Activated CD4-positive, CD25-positive, alpha-beta regulatory T cell (primary cell): Measurements from ENCODE around the gene CWC15.
"Not testable (repeated sequence)": the region's sequence is repeated elsewhere in the genome, so short reads cannot be mapped to it uniquely, and the experiment has no call there.

Experiments
- DNase-seq, 4 experiments: peaks; one replicate each; lab custom pipeline; 2025; lab: John Stamatoyannopoulos, UW

Gene CWC15

GRCh38 chr11:94973099-94973968 lies at the start of gene CWC15, which contains the start of gene KDM4D:
Gene CWC15, minus strand, starts transcription at chr11:94973556. Its CDS starts 1,371 bp downstream, at chr11:94972185.
Gene KDM4D, plus strand, starts transcription at chr11:94973709. Its CDS starts 23,664 bp downstream, at chr11:94997373.
- peak; percentile 87 to 92 (median 90) for DNase-seq

DNA sequence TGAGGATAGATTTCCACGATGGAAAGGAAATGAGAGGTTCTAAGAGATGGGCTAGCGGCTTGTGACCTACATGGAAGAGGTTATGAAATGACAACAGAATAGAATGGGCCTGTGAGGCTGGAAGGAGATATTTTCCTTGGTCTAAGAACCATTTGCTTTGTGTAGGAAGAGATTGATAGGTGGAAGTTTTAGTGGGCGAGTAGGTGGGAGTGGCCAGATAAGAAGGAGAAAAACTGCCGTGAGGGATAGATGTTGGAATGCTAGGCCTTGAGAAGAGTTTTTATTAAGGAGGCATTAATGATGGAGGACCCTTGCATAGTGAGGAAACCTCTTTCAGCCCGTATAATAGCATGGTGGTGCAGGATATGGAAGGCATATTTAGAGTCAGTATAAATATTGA lies 48.1 kb upstream of the CWC15 start:
- not testable (repeated sequence) for DNase-seq

DNA sequence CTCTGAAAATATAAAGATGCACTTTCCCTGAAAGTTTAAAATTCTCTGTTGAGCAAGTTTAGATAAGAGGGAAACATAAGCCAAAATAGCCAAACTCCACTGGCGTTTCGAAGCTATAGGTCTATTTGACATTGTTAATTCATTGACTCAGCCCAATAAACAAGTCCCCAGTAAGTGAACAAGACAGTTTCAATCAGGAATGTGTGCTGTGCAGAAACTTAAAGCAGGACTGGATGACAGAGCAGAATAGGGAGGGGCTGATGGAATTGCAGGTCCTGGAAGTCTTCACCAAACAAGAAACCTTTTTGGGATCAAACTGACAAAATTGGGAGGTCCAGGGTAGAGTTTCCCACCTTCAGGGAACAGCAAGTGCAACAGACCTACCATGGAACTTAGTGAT lies 42.8 kb upstream of the CWC15 start:
- no peak for DNase-seq

- DNase-seq = no peak
Observed at GRCh38 chr11:95014184-95014821, 40.9 kb upstream of the CWC15 start.

DNA sequence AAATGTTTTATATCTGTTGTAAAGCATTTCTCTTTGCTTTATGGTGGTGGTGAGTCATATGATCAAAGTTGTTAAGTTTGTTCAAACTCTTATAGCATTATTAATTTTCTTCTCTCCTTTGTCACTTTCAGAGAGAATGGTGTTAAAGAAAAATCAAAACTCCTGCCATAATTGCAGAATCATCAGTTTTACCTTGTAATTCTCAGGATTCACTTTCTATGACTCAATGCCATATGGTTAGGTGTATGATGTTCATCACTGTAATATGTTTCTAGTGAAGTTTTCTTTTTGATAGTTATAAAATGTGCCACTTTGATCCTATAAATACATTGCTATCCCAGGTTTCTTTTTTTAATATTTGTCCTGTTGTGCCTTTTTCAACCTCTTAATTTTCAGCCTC lies 38.0 kb upstream of the CWC15 start:
- no peak for DNase-seq

GRCh38 chr11:95005642-95006041 lies 32.3 kb upstream of the CWC15 start:
- no peak for DNase-seq

- DNase-seq = no peak
Observed at GRCh38 chr11:95003716-95004115, 30.4 kb upstream of the CWC15 start.

GRCh38 chr11:94998285-94998684 lies 24.9 kb upstream of the CWC15 start:
- DNase-seq = no peak

DNA sequence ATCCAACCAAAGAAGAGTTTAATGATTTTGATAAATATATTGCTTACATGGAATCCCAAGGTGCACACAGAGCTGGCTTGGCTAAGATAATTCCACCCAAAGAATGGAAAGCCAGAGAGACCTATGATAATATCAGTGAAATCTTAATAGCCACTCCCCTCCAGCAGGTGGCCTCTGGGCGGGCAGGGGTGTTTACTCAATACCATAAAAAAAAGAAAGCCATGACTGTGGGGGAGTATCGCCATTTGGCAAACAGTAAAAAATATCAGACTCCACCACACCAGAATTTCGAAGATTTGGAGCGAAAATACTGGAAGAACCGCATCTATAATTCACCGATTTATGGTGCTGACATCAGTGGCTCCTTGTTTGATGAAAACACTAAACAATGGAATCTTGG lies 24.1 kb upstream of the CWC15 start:
- no peak for DNase-seq

GRCh38 chr11:94993400-94993943 lies 20.1 kb upstream of the CWC15 start:
- no peak for DNase-seq

DNA sequence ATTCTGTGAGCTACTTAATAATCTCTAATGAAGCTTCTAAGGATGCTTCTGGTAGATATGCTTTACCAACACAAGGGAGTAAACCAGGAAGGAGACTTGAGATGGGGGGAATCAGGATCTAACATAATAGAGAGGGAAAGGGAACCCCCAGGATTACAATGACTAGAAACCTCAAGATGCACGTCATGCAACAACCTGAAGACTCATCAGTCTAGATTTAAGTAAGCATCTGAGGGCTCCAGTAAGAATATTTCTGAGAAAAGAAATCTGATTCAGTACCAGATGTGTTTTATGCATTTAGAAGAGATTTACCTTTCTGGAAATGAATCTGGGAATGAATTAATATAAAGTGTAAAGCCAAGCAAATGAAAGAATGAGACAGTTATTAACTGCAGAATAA lies 15.4 kb upstream of the CWC15 start:
- DNase-seq = no peak

DNA sequence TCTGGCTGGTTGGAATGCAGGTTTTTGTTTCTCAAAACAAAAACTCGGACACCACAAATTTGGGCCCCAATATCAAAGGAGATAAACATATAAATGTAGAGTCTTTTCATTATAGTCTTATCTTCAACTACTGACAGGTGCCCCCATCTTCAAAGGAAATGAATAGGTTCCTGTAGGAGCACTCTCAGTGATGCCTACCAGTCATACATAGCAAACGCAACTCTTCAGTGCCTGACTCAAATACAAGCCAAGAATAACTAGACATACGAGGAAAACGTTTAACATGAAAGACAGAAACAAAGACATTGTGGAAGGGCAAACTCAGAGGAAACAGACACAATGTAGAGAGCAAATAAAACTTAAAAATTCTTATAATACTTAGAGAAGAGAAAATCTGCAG lies 14.0 kb upstream of the CWC15 start:
- DNase-seq = no peak

GRCh38 chr11:94975599-94975998 lies 2.2 kb upstream of the CWC15 start:
- DNase-seq = no peak

DNA sequence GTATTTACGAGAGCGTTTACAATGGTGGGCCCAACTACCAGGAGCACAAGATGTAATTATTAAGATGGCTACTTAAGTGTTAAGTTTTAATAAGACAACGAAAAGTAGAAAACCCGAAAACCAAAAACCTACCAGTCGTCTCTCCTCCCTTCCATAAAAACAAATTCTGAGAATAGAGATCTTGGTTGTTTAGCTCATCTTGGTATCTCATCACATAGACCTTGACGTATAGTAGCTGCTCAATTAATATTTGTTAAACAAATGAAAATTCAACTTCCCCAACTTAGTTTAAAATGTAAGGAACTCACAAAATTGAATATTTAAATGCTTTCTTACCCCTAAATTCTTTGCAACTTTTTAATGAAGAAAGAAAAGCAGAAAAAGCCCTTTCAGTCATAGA lies 822 bp upstream of the CWC15 start:
- no peak for DNase-seq

- no peak for DNase-seq
Observed at GRCh38 chr11:94972700-94973098, 657 bp downstream of the CWC15 start.

DNA sequence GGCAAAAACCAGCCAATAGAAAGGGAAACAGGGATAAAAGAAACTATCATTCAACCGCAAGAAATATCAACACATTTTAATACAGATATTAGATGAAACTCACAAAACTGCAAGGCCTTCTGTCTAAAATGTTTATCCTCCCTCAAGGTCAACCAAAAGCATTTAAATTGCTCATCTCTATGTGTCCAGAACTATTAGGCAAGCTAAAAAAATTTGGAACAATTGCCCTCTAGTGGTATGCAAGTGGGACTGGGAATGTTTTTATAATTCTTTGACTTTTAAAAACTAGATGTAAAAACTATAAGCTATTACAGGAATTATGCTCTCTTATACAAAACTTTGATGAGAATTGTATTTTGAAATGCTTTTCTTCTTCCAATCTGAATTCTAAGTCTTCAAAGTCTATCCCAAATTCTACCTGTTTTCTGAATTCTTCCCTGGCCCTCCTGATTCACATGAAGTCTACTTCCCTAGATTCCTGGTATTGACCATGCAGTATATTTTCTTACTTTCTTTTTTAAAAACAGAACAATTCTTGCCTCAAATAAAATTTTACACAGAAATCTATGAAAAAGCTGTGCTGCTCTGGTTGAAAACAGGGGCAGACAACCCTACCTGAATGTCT lies 4.9 kb downstream of the CWC15 start:
- DNase-seq = no peak

DNA sequence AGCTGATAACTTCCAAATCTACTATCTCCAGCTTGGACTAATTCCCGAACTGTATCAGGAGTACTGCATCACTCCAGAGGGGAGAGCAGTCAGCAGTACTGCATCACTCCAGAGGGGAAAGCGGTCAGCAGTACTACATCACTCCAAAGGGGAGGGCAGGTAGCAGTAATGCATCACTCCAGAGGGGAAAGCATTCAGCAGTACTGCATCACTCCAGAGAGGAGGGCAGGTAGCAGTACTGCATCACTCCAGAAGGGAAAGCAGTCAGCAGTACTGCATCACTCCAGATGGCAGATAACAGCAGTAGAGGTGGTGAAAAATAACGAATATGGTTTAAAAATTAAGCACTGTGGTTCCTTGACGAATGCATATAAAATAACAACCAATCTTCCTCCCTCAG lies 8.4 kb downstream of the CWC15 start:
- DNase-seq = no peak

GRCh38 chr11:94961255-94961654 lies 12.1 kb downstream of the CWC15 start:
- DNase-seq = no peak

DNA sequence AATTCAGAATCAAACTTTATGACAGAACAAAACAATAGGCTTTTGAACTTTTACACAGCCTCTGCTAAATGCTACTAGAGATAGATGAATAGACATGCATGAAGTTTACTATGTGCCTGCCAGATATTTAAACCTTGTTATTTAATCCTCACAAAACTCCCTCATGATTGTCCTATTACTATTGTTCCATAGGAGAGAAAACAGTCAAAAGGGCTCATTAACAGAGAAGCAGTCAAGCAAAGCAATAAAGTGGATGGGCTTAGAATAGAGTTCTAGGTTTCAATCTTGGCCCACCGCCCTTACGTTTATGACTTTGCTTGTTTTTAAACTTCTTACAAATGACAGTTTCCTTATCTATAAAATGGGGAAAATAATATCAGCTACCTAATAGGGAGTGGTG lies 12.9 kb downstream of the CWC15 start:
- DNase-seq = no peak

DNA sequence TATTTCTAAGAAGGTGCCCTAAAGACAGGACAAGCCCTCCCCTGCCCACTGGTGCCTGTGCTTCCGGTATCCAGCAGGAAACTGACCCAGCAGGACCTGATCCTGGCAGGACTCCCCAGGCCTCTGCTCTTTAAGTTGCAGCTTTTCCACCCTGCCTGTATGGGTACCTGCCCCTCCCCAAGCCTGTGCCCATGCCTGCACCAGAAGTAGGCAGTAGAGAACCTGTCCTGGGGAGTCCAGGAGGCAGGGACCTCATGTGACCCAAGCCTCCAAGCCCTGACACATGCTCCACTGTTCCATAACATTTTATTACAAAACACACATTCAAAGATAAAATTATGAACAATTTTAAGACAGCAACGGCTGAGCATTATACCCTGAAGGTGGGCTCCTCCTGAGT lies 14.2 kb downstream of the CWC15 start:
- no peak for DNase-seq

GRCh38 chr11:94958121-94958696 lies 15.1 kb downstream of the CWC15 start:
- DNase-seq = no peak

DNA sequence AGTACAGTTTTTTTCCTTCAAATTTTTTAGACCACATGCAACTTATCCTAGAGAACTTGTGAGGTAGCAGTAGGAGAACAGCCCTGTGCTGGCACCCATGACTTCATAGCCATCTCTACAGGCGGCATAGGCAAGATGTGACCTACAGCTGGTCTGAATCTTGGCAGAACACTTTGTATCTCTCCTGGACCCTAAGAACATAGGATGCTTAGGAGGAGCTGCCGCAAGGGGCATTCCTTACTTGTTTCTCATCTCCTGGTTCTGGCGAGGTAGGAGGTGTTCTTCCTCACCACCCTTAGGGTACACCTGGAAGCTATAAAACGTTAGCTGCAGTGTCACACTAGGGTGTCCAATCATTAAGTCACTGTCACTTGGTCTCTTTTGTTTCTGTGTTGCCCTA lies 16.4 kb downstream of the CWC15 start:
- no peak for DNase-seq
